ENCODE data around the gene PFN1. TPM values are rescaled to one million over a fixed set of nuclear protein-coding genes. Genes with fewer than 3 reads are reported as not detected.

Gene PFN1
- total and polyA plus RNA-seq, 2 experiments from 2014 or later: 886 to 2,247 TPM

DNA sequence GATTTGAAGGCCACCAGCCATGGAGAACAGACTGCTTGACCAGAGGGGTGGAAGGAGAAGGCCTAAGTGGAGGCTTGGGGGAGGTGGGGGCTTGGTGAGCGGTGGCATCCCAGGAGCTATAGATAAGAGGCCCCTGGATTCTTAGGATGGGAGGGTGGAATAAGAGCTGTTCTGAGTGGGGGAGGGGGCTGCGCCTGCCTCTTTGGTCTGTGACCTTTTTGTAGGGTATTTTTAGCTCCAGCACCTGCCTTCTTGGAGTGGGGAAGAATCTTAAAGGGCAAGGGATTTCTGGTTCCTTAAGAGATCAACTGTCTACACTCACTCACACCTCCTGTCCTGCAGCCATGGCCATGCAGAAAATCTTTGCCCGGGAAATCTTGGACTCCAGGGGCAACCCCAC, 3.2 kb upstream of the PFN1 start:
- in situ Hi-C loops (cut with MboI): no loop called here

GRCh38 chr17:4950746-4951204, 2.4 kb upstream of the PFN1 start, which contains the start of gene ENO3:
Gene ENO3, plus strand, starts transcription at chr17:4951119. Its CDS starts 711 bp downstream, at chr17:4951830.
- H3K36me3 ChIP-seq (ENCODE audit: low read depth): peaks cover 8% of the 10 kb centered on the region
- H4K20me1 ChIP-seq (ENCODE audit: insufficient read depth): no peaks in the 10 kb centered on the region; the same call in 1 of the 2 replicates
- peak within 1 kb of the TSS; percentile 91 for H3K27ac ChIP-seq
- peak within 1 kb of the TSS; percentile 50 for H3K4me2 ChIP-seq (ENCODE audit: unreplicated experiment)
- TF ChIP-seq EZH2phosphoT487 (IDR thresholded peaks at IDR 0.05; ENCODE audit: insufficient read depth, low read depth): no peak
- TF ChIP-seq EZH2 (IDR thresholded peaks at IDR 0.05; ENCODE audit: insufficient read depth, poor library complexity, severe bottlenecking): no peak
- no peaks in the 10 kb centered on the region for H3K27me3 ChIP-seq (replicated peaks; ENCODE audit: insufficient read depth)
- no peaks in the 10 kb centered on the region for H3K9me3 ChIP-seq (ENCODE audit: low read depth)
- H3F3A ChIP-seq (ENCODE audit: insufficient read depth): peaks cover 27% of the 10 kb centered on the region
- peaks cover 14% of the 10 kb centered on the region for H3K4me1 ChIP-seq (ENCODE audit: insufficient read depth)
- peak within 1 kb of the TSS; percentile 73 for H2AFZ ChIP-seq
- H3K9ac ChIP-seq: peak within 1 kb of the TSS; percentile 83
- in situ Hi-C loops (cut with MboI): no loop called here
- peak within 1 kb of the TSS; percentile 93 for H3K4me3 ChIP-seq
- 55 to 59% methylated on average over 7 of the region's 7 CpGs for WGBS, 2 experiments (ENCODE audit: low coverage in 1 of 2, low lambda C conversion rate in 2 of 2, missing lambda C conversion rate in 2 of 2)
- H3K9me2 ChIP-seq (ENCODE audit: insufficient read depth): no peaks in the 10 kb centered on the region
- DNase-seq: no peak
- peaks cover 25% of the 10 kb centered on the region for H3K79me2 ChIP-seq (ENCODE audit: insufficient read depth)

More for the DNA sequence above, 3.2 kb upstream of the PFN1 start:
- H3K4me2 ChIP-seq (ENCODE audit: unreplicated experiment): no peak overlapping the region
- peaks cover 18% of the 10 kb centered on the region for H3K79me2 ChIP-seq (ENCODE audit: insufficient read depth)
- H4K20me1 ChIP-seq (ENCODE audit: insufficient read depth): no peaks in the 10 kb centered on the region; the same call in 1 of the 2 replicates
- 94 to 100% methylated on average over 3 of the region's 3 CpGs for WGBS, 2 experiments (ENCODE audit: low coverage in 1 of 2, low lambda C conversion rate in 2 of 2, missing lambda C conversion rate in 2 of 2)
- H3K9me3 ChIP-seq (ENCODE audit: low read depth): no peaks in the 10 kb centered on the region
- H3K9ac ChIP-seq: no peak overlapping the region
- H3K9me2 ChIP-seq (ENCODE audit: insufficient read depth): no peaks in the 10 kb centered on the region
- no peak overlapping the region for H2AFZ ChIP-seq
- DNase-seq: no peak
- H3K27me3 ChIP-seq (replicated peaks; ENCODE audit: insufficient read depth): no peaks in the 10 kb centered on the region
- peaks cover 4% of the 10 kb centered on the region; the same call in 1 of the 2 replicates for H3K36me3 ChIP-seq (ENCODE audit: low read depth)
- H3F3A ChIP-seq (ENCODE audit: insufficient read depth): peaks cover 21% of the 10 kb centered on the region
- H3K4me3 ChIP-seq: no peak overlapping the region
- TF ChIP-seq EZH2phosphoT487 (IDR thresholded peaks at IDR 0.05; ENCODE audit: insufficient read depth, low read depth) (no peak), EZH2 (IDR thresholded peaks at IDR 0.05; ENCODE audit: insufficient read depth, poor library complexity, severe bottlenecking) (no peak)
- peaks cover 13% of the 10 kb centered on the region for H3K4me1 ChIP-seq (ENCODE audit: insufficient read depth)
- H3K27ac ChIP-seq: no peak overlapping the region

GRCh38 chr17:4950075-4950745, 1.9 kb upstream of the PFN1 start:
- H3K9me2 ChIP-seq (ENCODE audit: insufficient read depth): no peaks in the 10 kb centered on the region
- peak overlapping the region; percentile 73 for H2AFZ ChIP-seq
- peak overlapping the region; percentile 93 for H3K4me3 ChIP-seq
- TF ChIP-seq EZH2phosphoT487 (IDR thresholded peaks at IDR 0.05; ENCODE audit: insufficient read depth, low read depth): no peak
- TF ChIP-seq EZH2 (IDR thresholded peaks at IDR 0.05; ENCODE audit: insufficient read depth, poor library complexity, severe bottlenecking): no peak
- peak overlapping the region; percentile 83 for H3K9ac ChIP-seq
- peak overlapping the region; percentile 50 for H3K4me2 ChIP-seq (ENCODE audit: unreplicated experiment)
- in situ Hi-C loops (cut with MboI): no loop called here
- 26 to 34% methylated on average over 32 to 51 of the region's 52 CpGs for WGBS, 2 experiments (ENCODE audit: low coverage in 1 of 2, low lambda C conversion rate in 2 of 2, missing lambda C conversion rate in 2 of 2)
- no peaks in the 10 kb centered on the region; the same call in 1 of the 2 replicates for H4K20me1 ChIP-seq (ENCODE audit: insufficient read depth)
- peaks cover 32% of the 10 kb centered on the region for H3F3A ChIP-seq (ENCODE audit: insufficient read depth)
- no peaks in the 10 kb centered on the region for H3K27me3 ChIP-seq (replicated peaks; ENCODE audit: insufficient read depth)
- peaks cover 19% of the 10 kb centered on the region for H3K4me1 ChIP-seq (ENCODE audit: insufficient read depth)
- peaks cover 31% of the 10 kb centered on the region for H3K79me2 ChIP-seq (ENCODE audit: insufficient read depth)
- peak overlapping the region; percentile 91 for H3K27ac ChIP-seq
- DNase-seq: peak; percentile 73
- H3K9me3 ChIP-seq (ENCODE audit: low read depth): no peaks in the 10 kb centered on the region
- H3K36me3 ChIP-seq (ENCODE audit: low read depth): peaks cover 11% of the 10 kb centered on the region

DNA sequence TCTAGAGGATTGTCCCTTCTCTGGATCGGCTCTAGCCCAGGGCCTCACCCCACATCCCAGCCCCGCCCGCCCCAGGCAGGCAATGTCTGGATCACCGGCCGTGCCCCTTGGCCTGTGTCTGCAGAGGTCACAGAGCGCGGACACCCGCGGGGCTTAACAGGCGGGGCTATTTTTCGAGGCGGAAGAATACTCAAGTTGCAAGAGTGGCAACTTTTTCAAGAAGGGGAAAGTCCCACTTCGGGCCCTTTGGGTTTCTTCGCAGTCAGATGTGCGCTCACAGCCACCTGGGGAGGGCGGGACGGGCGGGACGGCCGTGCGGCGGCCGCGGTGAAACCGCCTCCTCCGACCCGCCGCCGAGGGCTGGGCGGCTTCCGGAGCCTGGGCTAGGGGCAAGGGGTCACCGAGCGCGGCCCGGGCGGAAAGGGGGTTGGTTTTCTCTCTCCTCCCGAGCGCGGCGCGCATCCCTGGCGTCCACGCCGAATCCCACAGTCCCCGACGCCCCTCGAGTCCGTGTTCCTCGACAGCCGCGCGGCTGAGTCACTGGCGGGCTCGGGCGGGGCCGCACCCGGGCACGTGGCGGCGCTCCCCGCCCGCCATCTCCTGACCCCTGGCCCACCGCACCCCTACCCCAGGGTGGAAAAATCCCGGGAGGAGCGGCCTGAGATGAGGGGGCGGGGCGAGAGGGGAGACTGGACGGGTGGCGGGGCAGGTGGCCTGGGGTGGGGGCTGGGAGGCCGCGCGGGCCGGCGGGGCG, 1.2 kb upstream of the PFN1 start:
- H3K4me3 ChIP-seq: peak overlapping the region; percentile 93
- H3K9me2 ChIP-seq (ENCODE audit: insufficient read depth): no peaks in the 10 kb centered on the region
- H3K9me3 ChIP-seq (ENCODE audit: low read depth): no peaks in the 10 kb centered on the region
- peaks cover 25% of the 10 kb centered on the region for H3K4me1 ChIP-seq (ENCODE audit: insufficient read depth)
- WGBS, 2 experiments (ENCODE audit: low coverage in 1 of 2, low lambda C conversion rate in 2 of 2, missing lambda C conversion rate in 2 of 2): 1% methylated on average over 37 to 49 of the region's 75 CpGs
- H3K27me3 ChIP-seq (replicated peaks; ENCODE audit: insufficient read depth): no peaks in the 10 kb centered on the region
- H2AFZ ChIP-seq: peak overlapping the region; percentile 65
- peak overlapping the region; percentile 83 for H3K9ac ChIP-seq
- DNase-seq: peak; percentile 80
- H3K4me2 ChIP-seq (ENCODE audit: unreplicated experiment): peak overlapping the region; percentile 97
- H3F3A ChIP-seq (ENCODE audit: insufficient read depth): peaks cover 38% of the 10 kb centered on the region
- TF ChIP-seq EZH2 (IDR thresholded peaks at IDR 0.05; ENCODE audit: insufficient read depth, poor library complexity, severe bottlenecking): no peak
- TF ChIP-seq EZH2phosphoT487 (IDR thresholded peaks at IDR 0.05; ENCODE audit: insufficient read depth, low read depth): no peak
- peaks cover 38% of the 10 kb centered on the region for H3K79me2 ChIP-seq (ENCODE audit: insufficient read depth)
- H3K27ac ChIP-seq: peak overlapping the region; percentile 91
- in situ Hi-C loops (cut with MboI): no loop called here
- peaks cover 11% of the 10 kb centered on the region for H3K36me3 ChIP-seq (ENCODE audit: low read depth)
- H4K20me1 ChIP-seq (ENCODE audit: insufficient read depth): peaks cover 5% of the 10 kb centered on the region; the same call in 1 of the 2 replicates
